ENCODE data around the gene TSPAN31.

The TSPAN31 gene

DNA sequence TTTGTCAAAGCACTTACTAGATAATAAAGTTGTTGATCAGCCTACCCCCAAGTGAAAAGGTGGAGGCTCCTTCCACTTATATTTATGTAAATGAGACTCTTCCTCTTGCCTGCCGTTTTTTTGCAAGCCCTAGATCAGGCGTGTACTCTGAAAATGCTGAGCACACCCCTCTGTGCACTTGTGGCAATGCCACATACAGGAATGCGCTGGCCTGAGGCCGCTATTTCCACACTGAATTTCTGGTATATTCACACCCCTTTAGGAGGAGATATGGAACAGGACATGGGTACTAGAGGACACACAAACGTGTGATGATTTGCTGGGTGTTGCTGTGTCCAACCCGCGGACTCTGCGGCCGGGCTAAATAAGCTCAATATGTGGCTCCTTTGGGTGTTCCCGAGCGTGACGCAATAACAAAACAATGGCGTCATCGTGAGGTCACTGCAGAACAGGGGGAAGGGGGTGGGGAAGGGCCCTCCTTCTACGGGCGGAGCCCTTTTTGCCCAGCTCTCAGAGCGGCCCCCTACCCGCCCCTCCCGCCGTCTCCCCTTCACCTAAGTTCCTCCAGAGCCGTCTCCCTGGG is 554 bp upstream of the TSPAN31 start:
- peak; percentile 69 for DNase-seq (ENCODE audit: extremely low read depth, low read depth)

GRCh38 chr12:57745485-57745881 is 644 bp downstream of the TSPAN31 start:
- DNase-seq (ENCODE audit: extremely low read depth, low read depth) = no peak
- TF ChIP-seq, protein P1, sequence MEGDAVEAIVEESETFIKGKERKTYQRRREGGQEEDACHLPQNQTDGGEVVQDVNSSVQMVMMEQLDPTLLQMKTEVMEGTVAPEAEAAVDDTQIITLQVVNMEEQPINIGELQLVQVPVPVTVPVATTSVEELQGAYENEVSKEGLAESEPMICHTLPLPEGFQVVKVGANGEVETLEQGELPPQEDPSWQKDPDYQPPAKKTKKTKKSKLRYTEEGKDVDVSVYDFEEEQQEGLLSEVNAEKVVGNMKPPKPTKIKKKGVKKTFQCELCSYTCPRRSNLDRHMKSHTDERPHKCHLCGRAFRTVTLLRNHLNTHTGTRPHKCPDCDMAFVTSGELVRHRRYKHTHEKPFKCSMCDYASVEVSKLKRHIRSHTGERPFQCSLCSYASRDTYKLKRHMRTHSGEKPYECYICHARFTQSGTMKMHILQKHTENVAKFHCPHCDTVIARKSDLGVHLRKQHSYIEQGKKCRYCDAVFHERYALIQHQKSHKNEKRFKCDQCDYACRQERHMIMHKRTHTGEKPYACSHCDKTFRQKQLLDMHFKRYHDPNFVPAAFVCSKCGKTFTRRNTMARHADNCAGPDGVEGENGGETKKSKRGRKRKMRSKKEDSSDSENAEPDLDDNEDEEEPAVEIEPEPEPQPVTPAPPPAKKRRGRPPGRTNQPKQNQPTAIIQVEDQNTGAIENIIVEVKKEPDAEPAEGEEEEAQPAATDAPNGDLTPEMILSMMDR (IDR thresholded peaks at IDR 0.05; ENCODE audit: low read depth, low read length) = no peak

More for the DNA sequence above, 554 bp upstream of the TSPAN31 start:
- TF ChIP-seq, protein P1 (IDR thresholded peaks at IDR 0.05; ENCODE audit: low read depth, low read length) = no peak

GRCh38 chr12:57746025-57746424 is 1.2 kb downstream of the TSPAN31 start:
- no peak for DNase-seq (ENCODE audit: extremely low read depth, low read depth)
- TF ChIP-seq, protein P1 (IDR thresholded peaks at IDR 0.05; ENCODE audit: low read depth, low read length) = no peak

- no peak for DNase-seq (ENCODE audit: extremely low read depth, low read depth)
- TF ChIP-seq, protein P1 (IDR thresholded peaks at IDR 0.05; ENCODE audit: low read depth, low read length) = no peak
These were observed 4.2 kb downstream of the TSPAN31 start for GRCh38 chr12:57749061-57749460.

DNA sequence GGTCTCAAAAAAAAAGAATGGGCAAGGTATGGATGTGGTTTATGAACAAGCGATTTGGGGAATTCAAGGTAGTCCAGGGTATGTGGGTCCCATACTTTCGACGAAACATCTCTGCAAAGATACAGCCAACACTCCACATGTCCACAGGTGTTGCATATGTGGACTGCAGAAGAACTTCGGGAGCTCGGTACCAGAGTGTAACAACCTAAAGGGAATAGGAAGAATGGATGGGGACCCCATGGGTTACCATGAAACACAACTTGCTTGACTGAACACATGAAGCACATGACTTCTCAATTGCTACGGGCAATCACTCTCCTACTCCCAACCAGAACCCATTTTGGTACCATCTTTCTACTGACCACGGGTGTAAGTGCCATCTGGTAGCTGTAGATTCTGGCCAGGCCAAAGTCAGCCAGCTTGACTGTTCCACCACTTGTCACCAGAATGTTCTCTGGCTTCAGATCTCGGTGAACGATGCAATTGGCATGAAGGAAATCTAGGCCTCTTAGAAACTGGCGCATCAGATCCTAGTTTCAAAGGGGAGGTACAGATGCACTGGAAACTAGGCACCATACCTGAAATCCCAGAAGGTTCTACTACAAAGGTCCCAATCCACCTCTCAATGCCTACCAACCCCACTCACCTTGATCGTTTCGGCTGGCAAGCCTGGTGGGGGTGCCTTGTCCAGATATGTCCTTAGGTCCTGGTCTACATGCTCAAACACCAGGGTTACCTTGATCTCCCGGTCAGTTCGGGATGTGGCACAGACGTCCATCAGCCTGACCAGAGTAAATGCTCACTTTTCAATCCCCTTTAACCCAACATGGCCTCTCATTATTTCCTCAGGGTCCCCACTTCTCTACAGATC is 6.0 kb downstream of the TSPAN31 start:
- TF ChIP-seq, protein P1 (IDR thresholded peaks at IDR 0.05; ENCODE audit: low read depth, low read length) = no peak
- DNase-seq (ENCODE audit: extremely low read depth, low read depth) = no peak

DNA sequence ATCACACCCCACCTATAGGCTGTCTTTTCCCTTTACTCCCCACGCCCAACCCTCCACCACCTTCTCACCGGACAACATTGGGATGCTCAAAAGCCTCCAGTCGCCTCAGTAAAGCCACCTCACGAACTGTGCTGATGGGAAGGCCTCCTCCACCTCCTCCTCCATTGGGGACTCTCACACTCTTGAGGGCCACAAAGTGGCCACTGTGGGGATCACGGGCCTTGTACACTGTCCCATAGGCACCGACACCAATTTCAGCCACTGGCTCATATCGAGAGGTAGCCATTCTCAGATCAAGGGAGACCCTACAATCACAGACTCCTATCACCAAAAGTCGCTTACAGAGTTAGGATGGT is 6.6 kb downstream of the TSPAN31 start:
- TF ChIP-seq, protein P1 (IDR thresholded peaks at IDR 0.05; ENCODE audit: low read depth, low read length) = no peak
- no peak for DNase-seq (ENCODE audit: extremely low read depth, low read depth)
